ENCODE data around the gene DIP2B. TPM values are rescaled to one million over a fixed set of nuclear protein-coding genes. Genes with fewer than 3 reads are reported as not detected.

DIP2B gene
- total RNA-seq, 1 experiment from 2014 or later, result 20.0 TPM

GRCh38 chr12:50573271-50573670, 68.5 kb downstream of the DIP2B start:
- Histone ChIP-seq H4K20me1 (ENCODE audit: control insufficient read depth, insufficient read depth, insufficient read length) (no peaks in the 10 kb centered on the region), H2BK120ac (ENCODE audit: low read depth, low read length, poor library complexity, severe bottlenecking) (no peak overlapping the region), H3K9me3 (ENCODE audit: control insufficient read depth, low read depth, low read length) (no peaks in the 10 kb centered on the region), H3K18ac (ENCODE audit: insufficient read length, low read depth, low read length) (no peak overlapping the region), H3K4me1 (ENCODE audit: insufficient read depth, low read length) (peaks cover 8% of the 10 kb centered on the region; the same call in 1 of the 2 replicates), H3T11ph (ENCODE audit: low read length) (no peak overlapping the region), H3K27ac (ENCODE audit: insufficient read length, low read depth, low read length) (no peak overlapping the region), H2BK12ac (ENCODE audit: insufficient read length, low read depth, low read length) (no peak overlapping the region), H3K56ac (ENCODE audit: insufficient read length, low read depth, low read length) (no peak overlapping the region), H2BK15ac (ENCODE audit: low read depth, low read length) (no peak overlapping the region), H3K79me1 (ENCODE audit: insufficient read depth, low read depth, low read length, poor library complexity, severe bottlenecking) (no peaks in the 10 kb centered on the region), H3K9ac (ENCODE audit: extremely low read depth, insufficient read length, low read length) (no peak overlapping the region), H3K4ac (ENCODE audit: low read depth, low read length) (no peak overlapping the region), H2AK5ac (ENCODE audit: insufficient read length, low read length) (no peak overlapping the region), H2AFZ (ENCODE audit: low read length) (no peak overlapping the region), H4K91ac (ENCODE audit: insufficient read length, low read depth, low read length) (no peak overlapping the region), H3K23me2 (ENCODE audit: insufficient read length, low read depth, low read length, poor library complexity, severe bottlenecking) (no peaks in the 10 kb centered on the region), H4K8ac (replicated peaks; ENCODE audit: insufficient read length, low read depth, low read length) (no peak overlapping the region), H3K23ac (ENCODE audit: insufficient read length, low read depth, low read length) (no peak overlapping the region), H2BK20ac (ENCODE audit: low read depth, low read length, poor library complexity, severe bottlenecking) (no peak overlapping the region), H2BK5ac (ENCODE audit: insufficient read length, low read length) (no peak overlapping the region), H3K4me2 (ENCODE audit: insufficient read depth, insufficient read length, low read length) (no peak overlapping the region), H4K5ac (ENCODE audit: insufficient read length, low read depth, low read length) (no peak overlapping the region), H3K27me3 (ENCODE audit: insufficient read depth, low read length) (no peaks in the 10 kb centered on the region), H3K14ac (ENCODE audit: insufficient read depth, low read length) (no peak overlapping the region), H3K79me2 (ENCODE audit: insufficient read depth, low read length) (no peaks in the 10 kb centered on the region; the same call in 1 of the 2 replicates)
- Mint-ChIP-seq H3K9me3 (no peaks in the 10 kb centered on the region; a peak in 1 of 5 replicates), H3K36me3 (ENCODE audit: insufficient read depth in 1 of 3, low read depth in 3 of 3) (no peaks in the 10 kb centered on the region), H3K4me1 (peaks cover 38 to 49% of the 10 kb centered on the region in 2 experiments), H3K27ac (peak overlapping the region in 2 of 3 experiments; percentile 10 to 82; a peak in 4 of 7 replicates), H3K27me3 (ENCODE audit: low read depth) (no peaks in the 10 kb centered on the region), H3K4me3 (no peak overlapping the region)
- no peak for TF ChIP-seq CTCF (conservative IDR thresholded peaks at IDR 0.05)
- no peak for DNase-seq
- no CpG with 5 or more reads among the region's 2 CpGs for WGBS (ENCODE audit: extremely low coverage, insufficient read length, low lambda C conversion rate)

Data from H9 (cell line).